GM19035 (cell line): ENCODE data around the gene CHST4.
"Not testable (repeated sequence)": the region's sequence is repeated elsewhere in the genome, so short reads cannot be mapped to it uniquely, and the experiment has no call there.

Experiments
- ATAC-seq: cut with Tn5 transposase; IDR thresholded peaks from one replicate; pipeline ENCODE4 v1.9.1; 2021; ENCODE audit not compliant: unreplicated experiment

Gene CHST4

GRCh38 chr16:71569621-71570020 lies 43.4 kb downstream of the CHST4 start:
- no peak for ATAC-seq

DNA sequence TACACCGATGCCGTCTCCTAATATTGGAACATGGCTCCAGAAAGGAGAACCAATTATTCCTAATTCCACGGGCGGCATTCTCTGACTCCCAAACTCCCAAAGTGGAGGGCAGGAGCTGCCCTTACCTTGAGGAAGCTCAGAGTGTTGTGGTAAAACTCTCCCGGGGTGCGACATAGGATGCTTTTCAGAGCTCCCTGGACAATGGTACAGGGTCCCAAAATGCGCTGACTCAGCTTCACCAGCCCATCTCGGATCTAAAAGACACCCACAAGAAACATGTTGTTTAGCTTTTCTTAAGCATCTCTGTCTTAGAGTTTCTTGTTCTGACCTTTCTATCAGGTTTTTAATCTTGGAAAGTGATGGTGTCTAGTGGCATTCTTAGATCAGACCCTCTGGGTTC lies 43.9 kb downstream of the CHST4 start:
- ATAC-seq, result no peak

DNA sequence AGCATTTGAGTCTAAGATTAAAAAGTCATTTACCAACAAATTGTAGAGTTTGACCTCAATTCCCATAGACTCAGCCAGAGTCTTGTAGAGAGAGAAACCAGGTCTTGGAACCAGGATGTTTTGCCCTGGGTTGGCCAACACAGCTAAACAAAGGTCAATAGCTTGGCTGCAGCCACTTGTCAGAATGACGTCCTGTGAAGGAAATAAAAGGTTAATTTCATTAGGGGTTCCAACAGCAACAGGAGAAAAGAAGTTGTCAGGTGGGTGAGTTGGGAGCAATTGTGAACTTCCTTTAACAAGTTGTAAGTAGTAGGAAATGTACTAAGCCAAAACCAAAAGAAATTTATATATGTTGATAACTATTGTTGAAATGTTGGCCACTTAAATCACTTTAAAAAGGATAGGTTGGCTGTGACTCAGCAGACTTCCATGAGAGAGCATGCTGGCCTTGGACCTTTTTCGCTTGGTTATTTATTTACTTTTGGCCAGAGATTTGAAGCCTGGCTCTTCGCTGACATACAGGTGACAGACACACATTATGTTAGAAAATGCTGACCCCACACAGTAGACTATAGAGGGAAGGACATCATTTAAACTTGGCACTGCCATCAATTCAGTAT lies 46.4 kb downstream of the CHST4 start:
- no peak for ATAC-seq

GRCh38 chr16:71573387-71574094 lies 47.3 kb downstream of the CHST4 start:
- no peak for ATAC-seq

- ATAC-seq, result no peak
Measured at GRCh38 chr16:71574702-71575101, 48.5 kb downstream of the CHST4 start.

DNA sequence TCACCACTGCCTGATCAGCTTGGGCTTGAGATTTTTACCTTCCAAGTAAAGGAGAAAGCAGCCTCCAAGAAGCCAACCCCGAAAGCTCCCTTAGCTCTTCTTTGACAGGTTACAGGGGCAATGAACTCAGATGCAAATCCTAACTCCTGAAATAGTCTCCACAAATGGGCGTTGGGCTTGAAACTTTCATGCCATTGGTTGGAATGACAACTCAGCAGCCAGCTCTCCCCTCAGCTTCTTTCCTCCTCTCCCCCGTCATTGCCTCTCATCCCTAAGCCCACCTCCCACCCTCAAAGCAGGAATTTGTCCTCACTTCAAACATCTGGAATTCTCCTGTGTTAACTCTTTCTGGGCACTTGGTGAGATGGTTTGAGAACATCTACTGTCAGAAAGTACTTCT lies 50.7 kb downstream of the CHST4 start, which contains the start of gene TAT:
TSS of gene TAT (minus strand) at position 122 of the 400 bp plus-strand sequence. CDS start 677 bp downstream, outside the sequence.
- ATAC-seq, result no peak

DNA sequence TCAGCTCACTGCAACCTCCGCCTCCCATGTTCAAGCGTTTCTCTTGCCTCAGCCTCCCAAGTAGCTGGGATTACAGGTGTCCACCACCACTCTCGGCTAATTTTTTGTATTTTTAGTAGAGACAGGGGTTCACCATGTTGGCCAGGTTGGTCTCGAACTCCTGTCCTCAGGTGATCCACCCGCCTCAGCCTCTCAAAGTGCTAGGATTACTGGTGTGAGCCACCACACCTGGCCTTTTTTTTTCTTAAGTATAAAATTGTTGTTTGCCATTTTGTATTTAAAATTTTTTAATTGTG lies 56.3 kb downstream of the CHST4 start:
- not testable (repeated sequence) for ATAC-seq

GRCh38 chr16:71584543-71585317 lies 58.5 kb downstream of the CHST4 start:
- no peak for ATAC-seq

DNA sequence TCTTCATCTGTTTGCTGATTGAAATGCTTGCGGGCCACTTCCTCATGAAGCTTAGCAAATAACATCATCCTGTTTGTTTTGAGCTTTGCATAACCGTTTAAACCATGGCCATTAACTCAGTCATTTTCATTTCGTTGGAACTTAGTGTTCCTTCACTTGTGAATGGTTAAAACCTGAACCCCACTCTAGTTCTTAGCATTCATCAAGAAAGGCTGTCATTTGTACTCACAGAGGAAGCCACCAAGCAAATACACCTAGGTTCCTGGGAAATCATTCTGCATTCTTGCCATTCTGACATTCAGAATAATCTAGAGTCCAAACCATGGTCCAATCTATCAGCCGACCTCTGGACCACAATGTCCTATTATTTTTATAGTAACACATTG lies 59.1 kb downstream of the CHST4 start:
- no peak for ATAC-seq
